ENCODE measurements around the gene ARHGEF38.

The ARHGEF38 gene

GRCh38 chr4:105551965-105552746 is at the start of gene ARHGEF38:
Gene ARHGEF38, plus strand, starts transcription at chr4:105552620. Its CDS starts 146 bp downstream, at chr4:105552766.
- no peak for DNase-seq (ENCODE audit: low read depth, low spot score)

- DNase-seq (ENCODE audit: low read depth, low spot score): no peak
Observed at GRCh38 chr4:105503484-105503883, 48.9 kb upstream of the ARHGEF38 start.

- DNase-seq (ENCODE audit: low read depth, low spot score): no peak
Observed at GRCh38 chr4:105504744-105505143, 47.7 kb upstream of the ARHGEF38 start.

GRCh38 chr4:105509291-105509690 is 43.1 kb upstream of the ARHGEF38 start:
- no peak for DNase-seq (ENCODE audit: low read depth, low spot score)

- no peak for DNase-seq (ENCODE audit: low read depth, low spot score)
Observed at GRCh38 chr4:105509714-105510113, 42.7 kb upstream of the ARHGEF38 start.

GRCh38 chr4:105510245-105510644 is 42.2 kb upstream of the ARHGEF38 start:
- no peak for DNase-seq (ENCODE audit: low read depth, low spot score)

- no peak for DNase-seq (ENCODE audit: low read depth, low spot score)
Observed at GRCh38 chr4:105520819-105521790, 31.3 kb upstream of the ARHGEF38 start.

- DNase-seq (ENCODE audit: low read depth, low spot score): no peak
Observed at GRCh38 chr4:105526656-105527055, 25.8 kb upstream of the ARHGEF38 start.

- no peak for DNase-seq (ENCODE audit: low read depth, low spot score)
Observed at GRCh38 chr4:105527081-105527480, 25.3 kb upstream of the ARHGEF38 start.

- no peak for DNase-seq (ENCODE audit: low read depth, low spot score)
Observed at GRCh38 chr4:105536601-105537000, 15.8 kb upstream of the ARHGEF38 start.

- no peak for DNase-seq (ENCODE audit: low read depth, low spot score)
Observed at GRCh38 chr4:105541420-105541819, 11.0 kb upstream of the ARHGEF38 start.

- no peak for DNase-seq (ENCODE audit: low read depth, low spot score)
Observed at GRCh38 chr4:105542039-105542438, 10.4 kb upstream of the ARHGEF38 start.

GRCh38 chr4:105543346-105543745 is 9.1 kb upstream of the ARHGEF38 start:
- no peak for DNase-seq (ENCODE audit: low read depth, low spot score)

GRCh38 chr4:105543881-105544280 is 8.5 kb upstream of the ARHGEF38 start:
- DNase-seq (ENCODE audit: low read depth, low spot score): no peak

- DNase-seq (ENCODE audit: low read depth, low spot score): no peak
Observed at GRCh38 chr4:105544520-105545286, 7.7 kb upstream of the ARHGEF38 start.

- DNase-seq (ENCODE audit: low read depth, low spot score): no peak
Observed at GRCh38 chr4:105546086-105546485, 6.3 kb upstream of the ARHGEF38 start.

GRCh38 chr4:105547769-105548168 is 4.7 kb upstream of the ARHGEF38 start:
- DNase-seq (ENCODE audit: low read depth, low spot score): no peak

- DNase-seq (ENCODE audit: low read depth, low spot score): no peak
Observed at GRCh38 chr4:105548483-105548882, 3.9 kb upstream of the ARHGEF38 start.

GRCh38 chr4:105550641-105551040 is 1.8 kb upstream of the ARHGEF38 start:
- no peak for DNase-seq (ENCODE audit: low read depth, low spot score)

- no peak for DNase-seq (ENCODE audit: low read depth, low spot score)
Observed at GRCh38 chr4:105555409-105555808, 3.0 kb downstream of the ARHGEF38 start.

- DNase-seq (ENCODE audit: low read depth, low spot score): no peak
Observed at GRCh38 chr4:105556206-105556605, 3.8 kb downstream of the ARHGEF38 start.

GRCh38 chr4:105558277-105558676 is 5.9 kb downstream of the ARHGEF38 start:
- no peak for DNase-seq (ENCODE audit: low read depth, low spot score)

Data from brain pericyte (primary cell).